ENCODE results near the gene KSR1. TPM values are rescaled to one million over a fixed set of nuclear protein-coding genes. Genes with fewer than 3 reads are reported as not detected.

KSR1 gene
- total and polyA plus RNA-seq, 10 of the 15 experiments (the other 5 are each of a cell fraction or from before 2014, with no cell fraction given), result 0.97 to 66.6 (median 22.9) TPM

DNA sequence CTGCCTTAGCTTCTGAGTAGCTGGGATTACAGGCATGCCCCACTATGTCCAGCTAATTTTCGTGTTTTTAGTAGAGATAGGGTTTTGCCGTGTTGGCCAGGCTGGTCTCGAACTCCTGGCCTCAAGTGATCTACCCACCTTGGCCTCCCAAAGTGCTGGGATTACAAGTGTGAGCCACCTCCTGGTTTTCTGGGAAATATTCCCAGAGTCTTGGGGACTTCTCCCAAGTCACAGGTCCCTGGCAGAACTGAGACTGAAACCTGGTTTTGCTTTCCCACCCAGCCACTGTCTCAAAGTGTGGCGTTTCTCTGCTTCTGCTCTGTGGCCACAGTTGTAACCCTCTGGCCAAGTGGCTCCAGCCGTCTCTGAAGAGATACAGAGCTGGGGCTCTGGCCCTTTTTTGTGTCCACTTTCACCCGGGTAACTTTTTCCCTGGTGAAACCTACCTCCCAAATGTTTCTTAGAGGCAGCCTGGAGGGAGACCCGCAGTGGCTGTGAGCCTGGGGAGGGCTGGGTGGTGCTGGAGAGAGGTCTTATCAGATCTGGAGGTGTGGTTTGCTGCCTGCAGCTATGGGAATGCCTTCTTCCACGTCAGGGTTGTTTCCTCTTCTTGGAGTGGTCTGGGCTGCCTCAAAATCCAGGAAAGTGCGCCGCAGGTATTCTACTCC is 5.1 kb downstream of the KSR1 start (continued):
- TF ChIP-seq, protein P1, sequence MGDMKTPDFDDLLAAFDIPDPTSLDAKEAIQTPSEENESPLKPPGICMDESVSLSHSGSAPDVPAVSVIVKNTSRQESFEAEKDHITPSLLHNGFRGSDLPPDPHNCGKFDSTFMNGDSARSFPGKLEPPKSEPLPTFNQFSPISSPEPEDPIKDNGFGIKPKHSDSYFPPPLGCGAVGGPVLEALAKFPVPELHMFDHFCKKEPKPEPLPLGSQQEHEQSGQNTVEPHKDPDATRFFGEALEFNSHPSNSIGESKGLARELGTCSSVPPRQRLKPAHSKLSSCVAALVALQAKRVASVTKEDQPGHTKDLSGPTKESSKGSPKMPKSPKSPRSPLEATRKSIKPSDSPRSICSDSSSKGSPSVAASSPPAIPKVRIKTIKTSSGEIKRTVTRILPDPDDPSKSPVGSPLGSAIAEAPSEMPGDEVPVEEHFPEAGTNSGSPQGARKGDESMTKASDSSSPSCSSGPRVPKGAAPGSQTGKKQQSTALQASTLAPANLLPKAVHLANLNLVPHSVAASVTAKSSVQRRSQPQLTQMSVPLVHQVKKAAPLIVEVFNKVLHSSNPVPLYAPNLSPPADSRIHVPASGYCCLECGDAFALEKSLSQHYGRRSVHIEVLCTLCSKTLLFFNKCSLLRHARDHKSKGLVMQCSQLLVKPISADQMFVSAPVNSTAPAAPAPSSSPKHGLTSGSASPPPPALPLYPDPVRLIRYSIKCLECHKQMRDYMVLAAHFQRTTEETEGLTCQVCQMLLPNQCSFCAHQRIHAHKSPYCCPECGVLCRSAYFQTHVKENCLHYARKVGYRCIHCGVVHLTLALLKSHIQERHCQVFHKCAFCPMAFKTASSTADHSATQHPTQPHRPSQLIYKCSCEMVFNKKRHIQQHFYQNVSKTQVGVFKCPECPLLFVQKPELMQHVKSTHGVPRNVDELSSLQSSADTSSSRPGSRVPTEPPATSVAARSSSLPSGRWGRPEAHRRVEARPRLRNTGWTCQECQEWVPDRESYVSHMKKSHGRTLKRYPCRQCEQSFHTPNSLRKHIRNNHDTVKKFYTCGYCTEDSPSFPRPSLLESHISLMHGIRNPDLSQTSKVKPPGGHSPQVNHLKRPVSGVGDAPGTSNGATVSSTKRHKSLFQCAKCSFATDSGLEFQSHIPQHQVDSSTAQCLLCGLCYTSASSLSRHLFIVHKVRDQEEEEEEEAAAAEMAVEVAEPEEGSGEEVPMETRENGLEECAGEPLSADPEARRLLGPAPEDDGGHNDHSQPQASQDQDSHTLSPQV (IDR thresholded peaks at IDR 0.05), result 0 out of 2 replicates have a peak, but pooled peaks have one; percentile 50
- TF ChIP-seq TCF12 (IDR thresholded peaks at IDR 0.05; ENCODE audit: low read depth, low read length), result 0 out of 2 replicates have a peak, but pooled peaks have one; percentile 20
- TF ChIP-seq, protein P2, sequence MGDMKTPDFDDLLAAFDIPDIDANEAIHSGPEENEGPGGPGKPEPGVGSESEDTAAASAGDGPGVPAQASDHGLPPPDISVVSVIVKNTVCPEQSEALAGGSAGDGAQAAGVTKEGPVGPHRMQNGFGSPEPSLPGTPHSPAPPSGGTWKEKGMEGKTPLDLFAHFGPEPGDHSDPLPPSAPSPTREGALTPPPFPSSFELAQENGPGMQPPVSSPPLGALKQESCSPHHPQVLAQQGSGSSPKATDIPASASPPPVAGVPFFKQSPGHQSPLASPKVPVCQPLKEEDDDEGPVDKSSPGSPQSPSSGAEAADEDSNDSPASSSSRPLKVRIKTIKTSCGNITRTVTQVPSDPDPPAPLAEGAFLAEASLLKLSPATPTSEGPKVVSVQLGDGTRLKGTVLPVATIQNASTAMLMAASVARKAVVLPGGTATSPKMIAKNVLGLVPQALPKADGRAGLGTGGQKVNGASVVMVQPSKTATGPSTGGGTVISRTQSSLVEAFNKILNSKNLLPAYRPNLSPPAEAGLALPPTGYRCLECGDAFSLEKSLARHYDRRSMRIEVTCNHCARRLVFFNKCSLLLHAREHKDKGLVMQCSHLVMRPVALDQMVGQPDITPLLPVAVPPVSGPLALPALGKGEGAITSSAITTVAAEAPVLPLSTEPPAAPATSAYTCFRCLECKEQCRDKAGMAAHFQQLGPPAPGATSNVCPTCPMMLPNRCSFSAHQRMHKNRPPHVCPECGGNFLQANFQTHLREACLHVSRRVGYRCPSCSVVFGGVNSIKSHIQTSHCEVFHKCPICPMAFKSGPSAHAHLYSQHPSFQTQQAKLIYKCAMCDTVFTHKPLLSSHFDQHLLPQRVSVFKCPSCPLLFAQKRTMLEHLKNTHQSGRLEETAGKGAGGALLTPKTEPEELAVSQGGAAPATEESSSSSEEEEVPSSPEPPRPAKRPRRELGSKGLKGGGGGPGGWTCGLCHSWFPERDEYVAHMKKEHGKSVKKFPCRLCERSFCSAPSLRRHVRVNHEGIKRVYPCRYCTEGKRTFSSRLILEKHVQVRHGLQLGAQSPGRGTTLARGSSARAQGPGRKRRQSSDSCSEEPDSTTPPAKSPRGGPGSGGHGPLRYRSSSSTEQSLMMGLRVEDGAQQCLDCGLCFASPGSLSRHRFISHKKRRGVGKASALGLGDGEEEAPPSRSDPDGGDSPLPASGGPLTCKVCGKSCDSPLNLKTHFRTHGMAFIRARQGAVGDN (IDR thresholded peaks at IDR 0.05), result peak; percentile 71
- peak; percentile 33; the same call in 1 of the 2 replicates for TF ChIP-seq ZNF217 (IDR thresholded peaks at IDR 0.05)
- TF ChIP-seq, protein P3, sequence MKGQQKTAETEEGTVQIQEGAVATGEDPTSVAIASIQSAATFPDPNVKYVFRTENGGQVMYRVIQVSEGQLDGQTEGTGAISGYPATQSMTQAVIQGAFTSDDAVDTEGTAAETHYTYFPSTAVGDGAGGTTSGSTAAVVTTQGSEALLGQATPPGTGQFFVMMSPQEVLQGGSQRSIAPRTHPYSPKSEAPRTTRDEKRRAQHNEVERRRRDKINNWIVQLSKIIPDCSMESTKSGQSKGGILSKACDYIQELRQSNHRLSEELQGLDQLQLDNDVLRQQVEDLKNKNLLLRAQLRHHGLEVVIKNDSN (IDR thresholded peaks at IDR 0.05; ENCODE audit: borderline replicate concordance, extremely low read length, insufficient read depth, low read depth, low read length), result no peak
- TF ChIP-seq DPF2 (IDR thresholded peaks at IDR 0.05), result peak; percentile 33
- TF ChIP-seq CEBPB (IDR thresholded peaks at IDR 0.05; ENCODE audit: borderline replicate concordance in 1 of 2, low read depth in 2 of 2, low read length in 2 of 2), result no peak
- TF ChIP-seq, protein P4, sequence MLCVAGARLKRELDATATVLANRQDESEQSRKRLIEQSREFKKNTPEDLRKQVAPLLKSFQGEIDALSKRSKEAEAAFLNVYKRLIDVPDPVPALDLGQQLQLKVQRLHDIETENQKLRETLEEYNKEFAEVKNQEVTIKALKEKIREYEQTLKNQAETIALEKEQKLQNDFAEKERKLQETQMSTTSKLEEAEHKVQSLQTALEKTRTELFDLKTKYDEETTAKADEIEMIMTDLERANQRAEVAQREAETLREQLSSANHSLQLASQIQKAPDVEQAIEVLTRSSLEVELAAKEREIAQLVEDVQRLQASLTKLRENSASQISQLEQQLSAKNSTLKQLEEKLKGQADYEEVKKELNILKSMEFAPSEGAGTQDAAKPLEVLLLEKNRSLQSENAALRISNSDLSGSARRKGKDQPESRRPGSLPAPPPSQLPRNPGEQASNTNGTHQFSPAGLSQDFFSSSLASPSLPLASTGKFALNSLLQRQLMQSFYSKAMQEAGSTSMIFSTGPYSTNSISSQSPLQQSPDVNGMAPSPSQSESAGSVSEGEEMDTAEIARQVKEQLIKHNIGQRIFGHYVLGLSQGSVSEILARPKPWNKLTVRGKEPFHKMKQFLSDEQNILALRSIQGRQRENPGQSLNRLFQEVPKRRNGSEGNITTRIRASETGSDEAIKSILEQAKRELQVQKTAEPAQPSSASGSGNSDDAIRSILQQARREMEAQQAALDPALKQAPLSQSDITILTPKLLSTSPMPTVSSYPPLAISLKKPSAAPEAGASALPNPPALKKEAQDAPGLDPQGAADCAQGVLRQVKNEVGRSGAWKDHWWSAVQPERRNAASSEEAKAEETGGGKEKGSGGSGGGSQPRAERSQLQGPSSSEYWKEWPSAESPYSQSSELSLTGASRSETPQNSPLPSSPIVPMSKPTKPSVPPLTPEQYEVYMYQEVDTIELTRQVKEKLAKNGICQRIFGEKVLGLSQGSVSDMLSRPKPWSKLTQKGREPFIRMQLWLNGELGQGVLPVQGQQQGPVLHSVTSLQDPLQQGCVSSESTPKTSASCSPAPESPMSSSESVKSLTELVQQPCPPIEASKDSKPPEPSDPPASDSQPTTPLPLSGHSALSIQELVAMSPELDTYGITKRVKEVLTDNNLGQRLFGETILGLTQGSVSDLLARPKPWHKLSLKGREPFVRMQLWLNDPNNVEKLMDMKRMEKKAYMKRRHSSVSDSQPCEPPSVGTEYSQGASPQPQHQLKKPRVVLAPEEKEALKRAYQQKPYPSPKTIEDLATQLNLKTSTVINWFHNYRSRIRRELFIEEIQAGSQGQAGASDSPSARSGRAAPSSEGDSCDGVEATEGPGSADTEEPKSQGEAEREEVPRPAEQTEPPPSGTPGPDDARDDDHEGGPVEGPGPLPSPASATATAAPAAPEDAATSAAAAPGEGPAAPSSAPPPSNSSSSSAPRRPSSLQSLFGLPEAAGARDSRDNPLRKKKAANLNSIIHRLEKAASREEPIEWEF (IDR thresholded peaks at IDR 0.05; ENCODE audit: insufficient replicate concordance, low read depth, low read length), result peak; percentile 62
- TF ChIP-seq MEF2B (IDR thresholded peaks at IDR 0.05; ENCODE audit: partially characterized antibody, poor library complexity, severe bottlenecking), result peak; percentile 80
- peak; percentile 60; the same call in 1 of the 2 replicates for TF ChIP-seq EED (IDR thresholded peaks at IDR 0.05; ENCODE audit: low read depth)
- TF ChIP-seq IKZF2 (IDR thresholded peaks at IDR 0.05), result peak; percentile 86 to 88
- TF ChIP-seq RBBP5 (conservative IDR thresholded peaks at IDR 0.05), result no peak
- TF ChIP-seq IKZF1 (conservative IDR thresholded peaks at IDR 0.05), result peak; percentile 92
- TF ChIP-seq WRNIP1 (IDR thresholded peaks at IDR 0.05; ENCODE audit: borderline replicate concordance, low read depth, low read length), result 0 out of 2 replicates have a peak, but pooled peaks have one; percentile 11

All from GM12878 (cell line).